Neural cell (in vitro differentiated cells): Measurements from ENCODE around the gene WDR37. TPM values are rescaled to one million over a fixed set of nuclear protein-coding genes. Genes with fewer than 3 reads are reported as not detected.

Experiments used
- H2AFZ ChIP-seq: fragments of 200-600, 300-800 bp; sonication (generic), shearing (Covaris generic); 2 replicates; pipeline ENCODE4 v1.6.0; 2014; ENCODE audit warnings: low read depth, mild to moderate bottlenecking, antibody characterized with exemption, low read length, moderate library complexity
- H3F3A ChIP-seq: fragments of 200-600 bp; shearing (Covaris generic); 2 replicates; pipeline ENCODE4 v1.6.1; 2016; ENCODE audit warnings: mild to moderate bottlenecking, moderate library complexity, mixed read lengths, antibody characterized with exemption, low read length; ENCODE audit not compliant: insufficient read depth, poor library complexity, severe bottlenecking
- H3K27ac ChIP-seq: fragments of 200-600, 300-800 bp; sonication (generic), shearing (Covaris generic); 2 replicates; pipeline ENCODE4 v1.5.1; 2014; ENCODE audit warnings: mild to moderate bottlenecking, low read length, moderate library complexity
- H3K27me3 ChIP-seq: fragments of 300-800, 200-600 bp; sonication (generic), shearing (Covaris generic); 2 replicates; pipeline ENCODE4 v1.6.0; 2014; ENCODE audit warnings: mild to moderate bottlenecking, low read depth, low read length, moderate library complexity; ENCODE audit not compliant: insufficient read depth
- H3K36me3 ChIP-seq: fragments of 300-800, 200-600 bp; sonication (generic), shearing (Covaris generic); 2 replicates; pipeline ENCODE4 v1.5.1; 2014; ENCODE audit warnings: mild to moderate bottlenecking, antibody characterized with exemption, low read length, moderate library complexity; ENCODE audit not compliant: insufficient read depth
- H3K4me2 ChIP-seq: fragments of 300-800, 200-600 bp; sonication (generic), shearing (Covaris generic); 2 replicates; pipeline ENCODE4 v1.6.0; 2014; ENCODE audit warnings: mild to moderate bottlenecking, low read length
- H3K4me3 ChIP-seq: fragments of 300-800, 200-600 bp; sonication (generic), shearing (Covaris generic); 2 replicates; pipeline ENCODE4 v1.5.1; 2014; ENCODE audit warnings: mild to moderate bottlenecking, low read length, moderate library complexity
- H3K79me2 ChIP-seq: fragments of 200-600 bp; shearing (Covaris generic); replicated peaks from 2 replicates; pipeline ENCODE4 v1.6.0; 2014; ENCODE audit warnings: mild to moderate bottlenecking, low read length, moderate library complexity; ENCODE audit not compliant: insufficient read depth
- H3K9ac ChIP-seq: fragments of 300-800, 200-600 bp; sonication (generic), shearing (Covaris generic); 2 replicates; pipeline ENCODE4 v1.6.1; 2016; ENCODE audit warnings: mild to moderate bottlenecking, low read length, mixed read lengths
- H3K9me2 ChIP-seq: fragments of 200-600 bp; shearing (Covaris generic); 2 replicates; pipeline ENCODE4 v1.6.1; 2016; ENCODE audit warnings: mild to moderate bottlenecking, low read length, mixed read lengths; ENCODE audit not compliant: insufficient read depth
- H3K9me3 ChIP-seq: fragments of 200-600, 300-800 bp; sonication (generic), shearing (Covaris generic); 2 replicates; pipeline ENCODE4 v1.6.1; 2016; ENCODE audit warnings: mild to moderate bottlenecking, mixed run types, low read length, moderate library complexity, mixed read lengths
- H4K20me1 ChIP-seq: fragments of 200-600 bp; shearing (Covaris generic); 2 replicates; pipeline ENCODE4 v1.6.1; 2016; ENCODE audit warnings: mild to moderate bottlenecking, mixed run types; ENCODE audit not compliant: insufficient read depth
- EP300 ChIP-seq: fragments of 450-650 bp; conservative IDR thresholded peaks from 2 replicates; pipeline ENCODE4 v1.6.1; 2014; ENCODE audit warnings: antibody characterized with exemption, mild to moderate bottlenecking, moderate library complexity; ENCODE audit not compliant: poor library complexity, severe bottlenecking
- EZH2 ChIP-seq: fragments of 200-600, 300-800 bp; shearing (Covaris generic), sonication (generic); IDR thresholded peaks from 2 replicates; pipeline ENCODE4 v1.6.1; 2014; ENCODE audit warnings: antibody characterized with exemption, low read length, borderline replicate concordance, mild to moderate bottlenecking; ENCODE audit not compliant: insufficient read depth, poor library complexity, severe bottlenecking
- MXI1 ChIP-seq: fragments of 450-650 bp; conservative IDR thresholded peaks from 2 replicates; pipeline ENCODE4 v1.6.1; 2014; ENCODE audit warnings: antibody characterized with exemption, mild to moderate bottlenecking; ENCODE audit not compliant: poor library complexity, severe bottlenecking
- POLR2AphosphoS5 ChIP-seq: IDR thresholded peaks from 2 replicates; pipeline ENCODE4 v1.6.1; 2012
- RAD21 ChIP-seq: fragments of 450-650 bp; conservative IDR thresholded peaks from 2 replicates; pipeline ENCODE4 v1.6.1; 2014; ENCODE audit warnings: antibody characterized with exemption, mild to moderate bottlenecking, moderate library complexity
- SMC3 ChIP-seq: fragments of 450-650 bp; conservative IDR thresholded peaks from 2 replicates; pipeline ENCODE4 v1.6.1; 2014; ENCODE audit warnings: antibody characterized with exemption, mild to moderate bottlenecking, moderate library complexity; ENCODE audit not compliant: poor library complexity
- TAF1 ChIP-seq: IDR thresholded peaks from 2 replicates; pipeline ENCODE4 v1.6.1; 2012; ENCODE audit warnings: low read depth
- polyA plus RNA-seq: library from polyadenylated mRNA; depleted of rRNA; stranded (reverse); fragments of >200 nt; gene quantifications from 2 replicates; pipeline ENCODE4 v1.2.3, GENCODE V29; 2014
- TF ChIP-seq, protein P1 (sequence below): IDR thresholded peaks from 2 replicates; pipeline ENCODE4 v1.6.1; 2012; ENCODE audit warnings: borderline replicate concordance
- TF ChIP-seq, protein P2 (sequence below): fragments of 450-650 bp; IDR thresholded peaks from 2 replicates; pipeline ENCODE4 v1.5.1; 2014; ENCODE audit warnings: antibody characterized with exemption, mild to moderate bottlenecking, moderate library complexity; ENCODE audit not compliant: poor library complexity, severe bottlenecking

WDR37 gene
- polyA plus RNA-seq, 1 donor from 2014 or later, result 32.3 TPM

DNA sequence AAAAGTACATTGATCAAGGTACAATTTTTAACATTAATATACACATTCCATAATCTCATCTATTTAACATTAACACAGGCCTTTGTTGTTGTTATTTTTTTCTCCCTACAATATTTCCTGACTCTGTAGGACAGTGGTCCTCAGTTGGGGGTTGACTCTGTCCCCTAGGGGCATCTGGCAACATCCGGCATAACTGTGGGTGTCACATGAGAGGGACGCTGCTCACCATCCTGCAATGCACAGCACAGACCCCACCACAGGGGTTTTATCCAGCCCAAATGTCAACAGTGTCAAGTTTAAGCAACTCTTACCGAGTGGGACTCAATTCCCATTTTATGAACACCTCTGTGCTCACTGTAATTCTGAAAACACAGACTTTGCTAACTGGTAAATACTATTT is 16.1 kb upstream of the WDR37 start:
- Histone ChIP-seq H3K36me3 (peaks cover 6% of the 10 kb centered on the region), H3K79me2 (peaks cover 47% of the 10 kb centered on the region), H3K27me3 (no peaks in the 10 kb centered on the region), H3K4me3 (no peak overlapping the region), H3K9ac (no peak overlapping the region), H3K9me2 (no peaks in the 10 kb centered on the region), H2AFZ (no peak overlapping the region), H3K4me2 (no peak overlapping the region), H3F3A (peaks cover 3% of the 10 kb centered on the region), H3K27ac (no peak overlapping the region), H3K9me3 (no peaks in the 10 kb centered on the region), H4K20me1 (peaks cover 14% of the 10 kb centered on the region)
- TF ChIP-seq MXI1, result no peak
- TF ChIP-seq, protein P1, sequence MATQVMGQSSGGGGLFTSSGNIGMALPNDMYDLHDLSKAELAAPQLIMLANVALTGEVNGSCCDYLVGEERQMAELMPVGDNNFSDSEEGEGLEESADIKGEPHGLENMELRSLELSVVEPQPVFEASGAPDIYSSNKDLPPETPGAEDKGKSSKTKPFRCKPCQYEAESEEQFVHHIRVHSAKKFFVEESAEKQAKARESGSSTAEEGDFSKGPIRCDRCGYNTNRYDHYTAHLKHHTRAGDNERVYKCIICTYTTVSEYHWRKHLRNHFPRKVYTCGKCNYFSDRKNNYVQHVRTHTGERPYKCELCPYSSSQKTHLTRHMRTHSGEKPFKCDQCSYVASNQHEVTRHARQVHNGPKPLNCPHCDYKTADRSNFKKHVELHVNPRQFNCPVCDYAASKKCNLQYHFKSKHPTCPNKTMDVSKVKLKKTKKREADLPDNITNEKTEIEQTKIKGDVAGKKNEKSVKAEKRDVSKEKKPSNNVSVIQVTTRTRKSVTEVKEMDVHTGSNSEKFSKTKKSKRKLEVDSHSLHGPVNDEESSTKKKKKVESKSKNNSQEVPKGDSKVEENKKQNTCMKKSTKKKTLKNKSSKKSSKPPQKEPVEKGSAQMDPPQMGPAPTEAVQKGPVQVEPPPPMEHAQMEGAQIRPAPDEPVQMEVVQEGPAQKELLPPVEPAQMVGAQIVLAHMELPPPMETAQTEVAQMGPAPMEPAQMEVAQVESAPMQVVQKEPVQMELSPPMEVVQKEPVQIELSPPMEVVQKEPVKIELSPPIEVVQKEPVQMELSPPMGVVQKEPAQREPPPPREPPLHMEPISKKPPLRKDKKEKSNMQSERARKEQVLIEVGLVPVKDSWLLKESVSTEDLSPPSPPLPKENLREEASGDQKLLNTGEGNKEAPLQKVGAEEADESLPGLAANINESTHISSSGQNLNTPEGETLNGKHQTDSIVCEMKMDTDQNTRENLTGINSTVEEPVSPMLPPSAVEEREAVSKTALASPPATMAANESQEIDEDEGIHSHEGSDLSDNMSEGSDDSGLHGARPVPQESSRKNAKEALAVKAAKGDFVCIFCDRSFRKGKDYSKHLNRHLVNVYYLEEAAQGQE, result no peak
- no peak for TF ChIP-seq SMC3
- no peak for TF ChIP-seq RAD21
- no peak for TF ChIP-seq EP300
- TF ChIP-seq EZH2, result no peak
- no peak for TF ChIP-seq TAF1
- TF ChIP-seq, protein P2, sequence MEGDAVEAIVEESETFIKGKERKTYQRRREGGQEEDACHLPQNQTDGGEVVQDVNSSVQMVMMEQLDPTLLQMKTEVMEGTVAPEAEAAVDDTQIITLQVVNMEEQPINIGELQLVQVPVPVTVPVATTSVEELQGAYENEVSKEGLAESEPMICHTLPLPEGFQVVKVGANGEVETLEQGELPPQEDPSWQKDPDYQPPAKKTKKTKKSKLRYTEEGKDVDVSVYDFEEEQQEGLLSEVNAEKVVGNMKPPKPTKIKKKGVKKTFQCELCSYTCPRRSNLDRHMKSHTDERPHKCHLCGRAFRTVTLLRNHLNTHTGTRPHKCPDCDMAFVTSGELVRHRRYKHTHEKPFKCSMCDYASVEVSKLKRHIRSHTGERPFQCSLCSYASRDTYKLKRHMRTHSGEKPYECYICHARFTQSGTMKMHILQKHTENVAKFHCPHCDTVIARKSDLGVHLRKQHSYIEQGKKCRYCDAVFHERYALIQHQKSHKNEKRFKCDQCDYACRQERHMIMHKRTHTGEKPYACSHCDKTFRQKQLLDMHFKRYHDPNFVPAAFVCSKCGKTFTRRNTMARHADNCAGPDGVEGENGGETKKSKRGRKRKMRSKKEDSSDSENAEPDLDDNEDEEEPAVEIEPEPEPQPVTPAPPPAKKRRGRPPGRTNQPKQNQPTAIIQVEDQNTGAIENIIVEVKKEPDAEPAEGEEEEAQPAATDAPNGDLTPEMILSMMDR, result no peak
- TF ChIP-seq POLR2AphosphoS5, result no peak

DNA sequence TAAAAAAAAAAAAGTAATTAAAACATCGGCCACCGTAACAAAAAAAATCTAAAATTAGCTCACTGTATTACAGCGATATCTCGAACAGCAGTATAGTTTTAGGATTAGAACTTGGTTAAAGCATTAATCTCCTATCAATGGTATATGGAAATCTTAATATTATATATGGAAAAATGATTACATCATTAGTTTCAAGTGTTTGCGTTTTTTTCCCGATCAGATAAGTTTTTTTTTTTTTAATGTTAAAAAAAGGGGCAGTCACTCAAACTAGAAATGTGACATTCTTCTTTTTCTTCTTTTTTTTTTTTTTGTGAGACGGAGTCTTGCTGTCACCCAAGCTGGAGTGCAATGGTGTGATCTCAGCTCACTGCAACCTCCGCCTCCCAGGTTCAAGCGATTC is 14.7 kb upstream of the WDR37 start:
- peaks cover 59% of the 10 kb centered on the region for H3K79me2 ChIP-seq

More for the DNA sequence above, 14.7 kb upstream of the WDR37 start:
- no peak overlapping the region for H3K4me3 ChIP-seq
- no peaks in the 10 kb centered on the region for H3K27me3 ChIP-seq
- no peaks in the 10 kb centered on the region for H3K9me3 ChIP-seq
- H3K4me2 ChIP-seq, result no peak overlapping the region
- H3K27ac ChIP-seq, result no peak overlapping the region
- H3K36me3 ChIP-seq, result peaks cover 6% of the 10 kb centered on the region
- peaks cover 16% of the 10 kb centered on the region for H4K20me1 ChIP-seq
- no peak overlapping the region for H3K9ac ChIP-seq
- no peaks in the 10 kb centered on the region for H3K9me2 ChIP-seq
- no peak overlapping the region for H2AFZ ChIP-seq
- TF ChIP-seq POLR2AphosphoS5, result no peak
- TF ChIP-seq SMC3, result no peak
- TF ChIP-seq MXI1, result no peak
- no peak for TF ChIP-seq RAD21
- TF ChIP-seq, protein P1, result no peak
- TF ChIP-seq EP300, result no peak
- TF ChIP-seq, protein P2, result no peak
- TF ChIP-seq EZH2, result no peak
- TF ChIP-seq TAF1, result no peak
- peaks cover 3% of the 10 kb centered on the region for H3F3A ChIP-seq
